GM12878 (cell line): ENCODE measurements around the gene PRKN. TPM values are rescaled to one million over a fixed set of nuclear protein-coding genes. Genes with fewer than 3 reads are reported as not detected.

Source experiments
- ATAC-seq: fragments of 200-7000 bp; cut with Tn5 transposase; 3 replicates; pipeline ENCODE4 v1.9.1; 2020; ENCODE audit warnings: mild to moderate bottlenecking, moderate library complexity
- BruUV-seq: library from RNA; stranded (reverse); fragments of 400-500 nt; replicated peaks from 2 replicates; lab custom pipeline; 2021; lab: Mats Ljungman, UMichigan
- CTCF ChIA-PET: fragments of 300-600 bp; sonication (Branson Sonifier 250); formaldehyde crosslinking; extraction: SDS; loops from one replicate; lab custom pipeline; 2021; ENCODE audit warnings: inconsistent platforms; lab: Yijun Ruan, JAX
- POLR2A ChIA-PET: fragments of 350-600 bp; formaldehyde crosslinking; extraction: SDS; loops from one replicate; lab custom pipeline; 2021; ENCODE audit warnings: inconsistent platforms; lab: Charles Lee
- RAD21 ChIA-PET: fragments of 300-600 bp; sonication (Branson Sonifier 250); formaldehyde crosslinking; loops from one replicate; lab custom pipeline; 2023; ENCODE audit warnings: antibody characterized with exemption; ENCODE audit not compliant: unreplicated experiment; lab: Charles Lee
- SMC1A ChIA-PET: fragments of 300-600 bp; sonication (Branson Sonifier 250); formaldehyde crosslinking; loops from one replicate; lab custom pipeline; 2023; ENCODE audit not compliant: unreplicated experiment, uncharacterized antibody; lab: Charles Lee
- DNase-seq: peaks from one replicate; pipeline ENCODE4 v3.0.0-alpha.2; 2011; ENCODE audit warnings: low read depth, low spot score
- FAIRE-seq: peaks from 3 replicates; lab custom pipeline; 2011; peaks lifted over from hg19 to GRCh38; lab: Jason Lieb, UNC
- H2AFZ ChIP-seq: 2 replicates; pipeline ENCODE4 v1.6.0; 2011; ENCODE audit warnings: low read depth, low read length, control low read depth; ENCODE audit not compliant: control insufficient read depth
- H3K27ac ChIP-seq: 2 replicates; pipeline ENCODE4 v1.5.1; 2011; ENCODE audit warnings: control low read depth; ENCODE audit not compliant: control insufficient read depth, insufficient read depth
- H3K27me3 ChIP-seq, 2 experiments: replicated peaks in 1 of 2; 2 replicates each; pipeline versions ENCODE4 v1.6.0 to v1.6.1; 2011; ENCODE audit warnings: low read length in 1 of 2; ENCODE audit not compliant: control insufficient read depth in 2 of 2, insufficient read depth in 2 of 2
- H3K36me3 ChIP-seq, 2 experiments: 2 replicates each; pipeline ENCODE4 v1.5.1; 2011; ENCODE audit warnings: low read length in 1 of 2; ENCODE audit not compliant: control insufficient read depth in 2 of 2, insufficient read depth in 2 of 2
- H3K4me1 ChIP-seq: 2 replicates; pipeline ENCODE4 v1.6.1; 2011; ENCODE audit warnings: mild to moderate bottlenecking, low read length, moderate library complexity, mixed read lengths; ENCODE audit not compliant: control insufficient read depth, insufficient read depth
- H3K4me2 ChIP-seq: 2 replicates; pipeline ENCODE4 v1.6.0; 2011; ENCODE audit warnings: control low read depth; ENCODE audit not compliant: control insufficient read depth, insufficient read depth
- H3K4me3 ChIP-seq: fragments of 200-600 bp; sonication (generic); 2 replicates; pipeline ENCODE4 v1.5.1; 2016
- H3K79me2 ChIP-seq: 2 replicates; pipeline ENCODE4 v1.6.0; 2011; ENCODE audit warnings: low read length; ENCODE audit not compliant: control insufficient read depth, insufficient read depth
- H3K9ac ChIP-seq: 2 replicates; pipeline ENCODE4 v1.8.0; 2011; ENCODE audit warnings: low read length, control low read depth, mixed read lengths; ENCODE audit not compliant: control insufficient read depth, insufficient read depth
- H3K9me3 ChIP-seq: replicated peaks from 3 replicates; pipeline ENCODE4 v1.5.1; 2011; ENCODE audit warnings: mild to moderate bottlenecking, low read length; ENCODE audit not compliant: control insufficient read depth, insufficient read depth
- H4K20me1 ChIP-seq: 2 replicates; pipeline ENCODE4 v1.6.0; 2011; ENCODE audit not compliant: control insufficient read depth, insufficient read depth
- BACH1 ChIP-seq: fragments of 450-650 bp; IDR thresholded peaks from 2 replicates; pipeline ENCODE4 v1.6.1; 2017; ENCODE audit warnings: mild to moderate bottlenecking, borderline replicate concordance
- CBFB ChIP-seq: IDR thresholded peaks from 2 replicates; pipeline ENCODE4 v1.6.1; 2016; ENCODE audit warnings: antibody characterized with exemption, low read depth
- CHD1 ChIP-seq: IDR thresholded peaks from 2 replicates; pipeline ENCODE4 v1.6.1; 2012; ENCODE audit warnings: low read depth, low read length, improper control_type of control experiment
- NFYB ChIP-seq: IDR thresholded peaks from 2 replicates; pipeline ENCODE4 v1.6.1; 2011; ENCODE audit warnings: low read depth, mild to moderate bottlenecking, low read length, improper control_type of control experiment, moderate library complexity; ENCODE audit not compliant: insufficient read depth
- SPI1 ChIP-seq: IDR thresholded peaks from 2 replicates; pipeline ENCODE4 v1.6.1; 2011; ENCODE audit warnings: low read depth, mild to moderate bottlenecking, low read length, moderate library complexity, borderline replicate concordance; ENCODE audit not compliant: insufficient read depth
- WGBS: methylation state at CpG from one replicate; pipeline ENCODE4 v1.1.6; 2016; ENCODE audit warnings: low lambda C conversion rate; ENCODE audit not compliant: insufficient replicate concordance, insufficient coverage; ENCODE audit errors: missing lambda C conversion rate; 5-methylcytosine and 5-hydroxymethylcytosine counted together
- in situ Hi-C: fragments of 300-500 bp; cut with MboI; formaldehyde crosslinking; loops from 9 replicates; pipeline ENCODE4 v1.14.3; 2018; ENCODE audit warnings: mixed read lengths
- intact Hi-C: fragments of 100-400 bp; cut with micrococcal nuclease; formaldehyde crosslinking; loops from one replicate; pipeline ENCODE4 v1.14.2; 2022; ENCODE audit not compliant: unreplicated experiment
- polyA plus RNA-seq, 11 experiments: library from polyadenylated mRNA; depleted of rRNA in 4 of 11; unstranded in 6 of 11; stranded (reverse) in 5 of 11; fragments of >200 nt; fragmentation: Nextera tagmentation in 4 of 11; fragmentation: Illumina TruSeq in 1 of 11; extraction: Ambion mirVana in 4 of 11; extraction: Trizol in 1 of 11; gene quantifications; 1 replicate in 1 of 11; 2 replicates in 10 of 11; pipeline versions ENCODE4 v1.2.1 to v1.2.3, GENCODE V29; 2011 to 2016; ENCODE audit warnings: inconsistent platforms in 2 of 11, missing spikeins in 2 of 11, low read depth in 1 of 11
- total RNA-seq, 4 experiments: library from RNA; depleted of rRNA in 3 of 4; stranded (reverse); fragments of >200 nt in 3 of 4; fragmentation: Illumina TruSeq in 1 of 4; extraction: Trizol in 1 of 4; gene quantifications; 2 replicates each; pipeline versions ENCODE4 v1.2.1 to v1.2.3, GENCODE V29; 2013 to 2021
- TF ChIP-seq, protein P1 (sequence below): fragments of 150-350 bp; IDR thresholded peaks from 2 replicates; pipeline ENCODE4 v1.6.1; 2014; ENCODE audit warnings: mild to moderate bottlenecking, low read depth, low read length
- TF ChIP-seq, protein P2 (sequence below): fragments of 450-650 bp; formaldehyde crosslinking; IDR thresholded peaks from 2 replicates; pipeline ENCODE4 v1.4.0; 2022; ENCODE audit warnings: mild to moderate bottlenecking, moderate library complexity
- TF ChIP-seq, protein P3 (sequence below): IDR thresholded peaks from 2 replicates; pipeline ENCODE4 v1.6.1; 2012; ENCODE audit warnings: low read length, inconsistent platforms

Gene PRKN
- total and polyA plus RNA-seq, 10 of the 15 experiments (the other 5 are each of a cell fraction or from before 2014, with no cell fraction given): 0.06 to 0.09 TPM; not detected in 8

DNA sequence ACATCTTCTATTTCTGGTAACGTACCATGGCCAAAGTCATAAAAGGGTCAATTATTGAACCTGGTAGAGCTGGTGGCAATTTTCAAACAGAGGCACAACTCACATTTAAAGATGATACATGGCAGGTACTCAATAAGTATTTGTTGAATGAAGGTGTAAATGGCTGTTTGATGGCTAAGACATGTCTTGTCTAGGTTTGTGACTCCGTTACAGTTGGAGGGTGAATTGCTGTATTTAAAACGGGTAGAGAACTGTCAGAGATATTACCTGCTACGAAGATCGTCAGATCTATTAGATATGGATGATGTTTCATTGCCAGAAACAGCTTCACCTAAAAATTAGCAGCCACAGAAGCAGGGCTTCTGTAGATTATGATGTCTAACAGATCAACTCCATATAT lies 601.9 kb downstream of the PRKN start:
- SMC1A ChIA-PET: no interaction called here
- FAIRE-seq: no peak
- CTCF ChIA-PET: no interaction called here

More for the DNA sequence above, 601.9 kb downstream of the PRKN start:
- H4K20me1 ChIP-seq: no peaks in the 10 kb centered on the region
- WGBS: 6% methylated on average over 5 of the region's 5 CpGs
- in situ Hi-C loops: no loop called here
- TF ChIP-seq, protein P1, sequence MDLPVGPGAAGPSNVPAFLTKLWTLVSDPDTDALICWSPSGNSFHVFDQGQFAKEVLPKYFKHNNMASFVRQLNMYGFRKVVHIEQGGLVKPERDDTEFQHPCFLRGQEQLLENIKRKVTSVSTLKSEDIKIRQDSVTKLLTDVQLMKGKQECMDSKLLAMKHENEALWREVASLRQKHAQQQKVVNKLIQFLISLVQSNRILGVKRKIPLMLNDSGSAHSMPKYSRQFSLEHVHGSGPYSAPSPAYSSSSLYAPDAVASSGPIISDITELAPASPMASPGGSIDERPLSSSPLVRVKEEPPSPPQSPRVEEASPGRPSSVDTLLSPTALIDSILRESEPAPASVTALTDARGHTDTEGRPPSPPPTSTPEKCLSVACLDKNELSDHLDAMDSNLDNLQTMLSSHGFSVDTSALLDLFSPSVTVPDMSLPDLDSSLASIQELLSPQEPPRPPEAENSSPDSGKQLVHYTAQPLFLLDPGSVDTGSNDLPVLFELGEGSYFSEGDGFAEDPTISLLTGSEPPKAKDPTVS: no peak
- no peak for TF ChIP-seq BACH1
- TF ChIP-seq NFYB: no peak
- no peak for TF ChIP-seq SPI1
- TF ChIP-seq CBFB: no peak
- TF ChIP-seq, protein P2, sequence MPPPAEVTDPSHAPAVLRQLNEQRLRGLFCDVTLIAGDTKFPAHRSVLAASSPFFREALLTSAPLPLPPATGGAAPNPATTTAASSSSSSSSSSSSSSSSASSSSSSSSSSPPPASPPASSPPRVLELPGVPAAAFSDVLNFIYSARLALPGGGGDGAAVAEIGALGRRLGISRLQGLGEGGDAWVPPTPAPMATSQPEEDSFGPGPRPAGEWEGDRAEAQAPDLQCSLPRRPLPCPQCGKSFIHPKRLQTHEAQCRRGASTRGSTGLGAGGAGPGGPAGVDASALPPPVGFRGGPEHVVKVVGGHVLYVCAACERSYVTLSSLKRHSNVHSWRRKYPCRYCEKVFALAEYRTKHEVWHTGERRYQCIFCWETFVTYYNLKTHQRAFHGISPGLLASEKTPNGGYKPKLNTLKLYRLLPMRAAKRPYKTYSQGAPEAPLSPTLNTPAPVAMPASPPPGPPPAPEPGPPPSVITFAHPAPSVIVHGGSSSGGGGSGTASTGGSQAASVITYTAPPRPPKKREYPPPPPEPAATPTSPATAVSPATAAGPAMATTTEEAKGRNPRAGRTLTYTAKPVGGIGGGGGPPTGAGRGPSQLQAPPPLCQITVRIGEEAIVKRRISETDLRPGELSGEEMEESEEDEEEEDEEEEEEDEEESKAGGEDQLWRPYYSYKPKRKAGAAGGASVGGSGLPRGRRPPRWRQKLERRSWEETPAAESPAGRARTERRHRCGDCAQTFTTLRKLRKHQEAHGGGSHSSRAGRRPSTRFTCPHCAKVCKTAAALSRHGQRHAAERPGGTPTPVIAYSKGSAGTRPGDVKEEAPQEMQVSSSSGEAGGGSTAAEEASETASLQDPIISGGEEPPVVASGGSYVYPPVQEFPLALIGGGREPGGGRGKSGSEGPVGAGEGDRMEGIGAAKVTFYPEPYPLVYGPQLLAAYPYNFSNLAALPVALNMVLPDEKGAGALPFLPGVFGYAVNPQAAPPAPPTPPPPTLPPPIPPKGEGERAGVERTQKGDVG (CRISPR knock-in tag): no peak
- no peak for TF ChIP-seq CHD1
- TF ChIP-seq, protein P3, sequence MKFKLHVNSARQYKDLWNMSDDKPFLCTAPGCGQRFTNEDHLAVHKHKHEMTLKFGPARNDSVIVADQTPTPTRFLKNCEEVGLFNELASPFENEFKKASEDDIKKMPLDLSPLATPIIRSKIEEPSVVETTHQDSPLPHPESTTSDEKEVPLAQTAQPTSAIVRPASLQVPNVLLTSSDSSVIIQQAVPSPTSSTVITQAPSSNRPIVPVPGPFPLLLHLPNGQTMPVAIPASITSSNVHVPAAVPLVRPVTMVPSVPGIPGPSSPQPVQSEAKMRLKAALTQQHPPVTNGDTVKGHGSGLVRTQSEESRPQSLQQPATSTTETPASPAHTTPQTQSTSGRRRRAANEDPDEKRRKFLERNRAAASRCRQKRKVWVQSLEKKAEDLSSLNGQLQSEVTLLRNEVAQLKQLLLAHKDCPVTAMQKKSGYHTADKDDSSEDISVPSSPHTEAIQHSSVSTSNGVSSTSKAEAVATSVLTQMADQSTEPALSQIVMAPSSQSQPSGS: no peak
- TF ChIP-seq, all 136 proteins: peak for 0
- H3K27me3 ChIP-seq: no peaks in the 10 kb centered on the region
- H3K4me2 ChIP-seq: no peak overlapping the region
- no peaks in the 10 kb centered on the region for H3K79me2 ChIP-seq
- H3K36me3 ChIP-seq: no peaks in the 10 kb centered on the region
- BruUV-seq: no TSS peak
- POLR2A ChIA-PET: no interaction called here
- intact Hi-C loops: no loop called here
- no peak for DNase-seq
- RAD21 ChIA-PET: no interaction called here
- no peak overlapping the region for H3K9ac ChIP-seq
- no peaks in the 10 kb centered on the region for H3K4me1 ChIP-seq
- no peak overlapping the region for H3K4me3 ChIP-seq
- no peaks in the 10 kb centered on the region for H3K9me3 ChIP-seq
- H3K27ac ChIP-seq: no peak overlapping the region
- H2AFZ ChIP-seq: no peak overlapping the region
- no peak for ATAC-seq
